Pancreas (tissue), 10 donors: Measurements from ENCODE around the gene ZBTB8A. TPM values are rescaled to one million over a fixed set of nuclear protein-coding genes. Genes with fewer than 3 reads are reported as not detected.

Experiments
- ATAC-seq, 4 donors: fragments of 200-7000 bp; cut with Tn5 transposase; one replicate each; pipeline versions ENCODE4 v1.8.0 to v1.9.1; 2020; ENCODE audit warnings: mild to moderate bottlenecking in 4 of 4, moderate library complexity in 4 of 4
- DNase-seq, 6 donors: peaks; one replicate each; pipeline ENCODE4 v3.0.0-alpha.2; 2020
- FAIRE-seq: peaks from 2 replicates; lab custom pipeline; 2012; peaks lifted over from hg19 to GRCh38; lab: Jason Lieb, UNC
- H3K27ac ChIP-seq, 4 donors: fragments of 200-600 bp; sonication (generic); 1 replicate in 3 of 4; 2 replicates in 1 of 4; pipeline versions ENCODE4 v1.5.0 to v1.8.0; 2020
- H3K27me3 ChIP-seq, 4 donors: fragments of 200-600 bp; one replicate each; pipeline ENCODE4 v1.8.0; 2021
- H3K36me3 ChIP-seq, 3 donors: fragments of 200-600 bp; sonication (generic) in 1 of 3; one replicate each; pipeline versions ENCODE4 v1.5.0 to v1.8.0; 2020 to 2021
- H3K4me1 ChIP-seq, 3 donors: fragments of 200-600 bp; one replicate each; pipeline ENCODE4 v1.8.0; 2021
- H3K4me3 ChIP-seq, 4 donors: fragments of 200-600 bp; sonication (generic) in 2 of 4; one replicate each; pipeline versions ENCODE4 v1.5.0 to v1.8.0; 2020 to 2021
- H3K9me3 ChIP-seq, 4 donors: fragments of 200-600 bp; one replicate each; pipeline ENCODE4 v1.8.0; 2021
- CTCF ChIP-seq, 4 donors: fragments of 200-600 bp; sonication (generic) in 3 of 4; IDR thresholded peaks; one replicate each; pipeline versions ENCODE4 v1.5.0 to v1.8.0; 2021; ENCODE audit warnings: antibody characterized with exemption in 4 of 4
- WGBS, 2 donors: extraction: QIAGEN DNeasy Blood & Tissue Kit; methylation state at CpG; one replicate each; pipeline ENCODE4 v1.1.7; 2013; 5-methylcytosine and 5-hydroxymethylcytosine counted together
- intact Hi-C, 3 donors: fragments of 100-400 bp; cut with DNase I; formaldehyde crosslinking; loops; one replicate each; pipeline versions ENCODE4 v1.11.1 to v1.14.2; 2022
- polyA plus RNA-seq, 2 donors: library from polyadenylated mRNA; stranded (reverse); fragments of 200-250 nt; gene quantifications; one replicate each; pipeline ENCODE4 v1.2.3, GENCODE V29; 2013
- total RNA-seq, 6 donors: library from RNA; stranded (reverse); fragmentation: NEBNext Ultra II Directional in 4 of 6; extraction: Animal tissue kit (Norgen Biotek cat#: 25700) in 4 of 6; gene quantifications; one replicate each; pipeline versions ENCODE4 v1.2.1 to v1.2.4, GENCODE V29; 2021 to 2023
- donor health status: healthy with polysubstance abuse.
- donor health status: DM: no; HTN: no; CAD: no; lungs with moderate emphysema.
- donor health status: DM: no; HTN: no; CAD: no.
- donor health status: control.
- donor health status: control.
- donor health status: Bipolar disorder and iron deficiency.
- donor health status: DM: yes; HTN: yes; CAD: no.
- donor health status: DM: no; HTN: no; CAD: no.
- donor health status: DM: no; HTN: no; CAD: no.
- donor health status: DM: yes; HTN: yes; CAD: no.

Gene ZBTB8A
- total and polyA plus RNA-seq, 8 donors: 1.3 to 5.2 (median 3.2) TPM

DNA sequence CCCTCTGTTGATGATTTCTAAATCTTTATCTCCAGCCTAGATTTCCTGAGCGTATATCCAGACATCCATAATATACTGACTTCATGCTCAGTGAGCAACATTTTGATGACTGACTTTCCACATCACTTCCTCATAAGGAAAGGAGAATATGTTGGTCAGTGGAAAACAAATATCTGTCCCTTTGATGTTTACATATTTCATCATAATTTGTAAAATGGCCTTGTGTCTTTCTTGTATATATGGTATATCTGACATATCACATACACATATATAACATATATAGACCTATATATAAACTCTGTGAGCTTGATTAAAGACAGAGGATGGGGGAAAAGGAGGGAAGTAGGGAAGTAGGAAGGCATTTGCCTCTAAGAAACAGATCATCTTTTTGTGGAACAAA is 18.6 kb downstream of the ZBTB8A start:
- WGBS, 2 donors: 79 to 87% methylated on average over 1 of the region's 1 CpG
- ATAC-seq (no peak), DNase-seq (no peak), FAIRE-seq (no peak)
- no peak overlapping the region for H3K27ac ChIP-seq
- no peak for TF ChIP-seq CTCF (IDR thresholded peaks at IDR 0.05)
- no peaks in the 10 kb centered on the region for H3K9me3 ChIP-seq
- intact Hi-C loops: no loop called here
- H3K4me3 ChIP-seq: no peak overlapping the region
- H3K27me3 ChIP-seq: no peaks in the 10 kb centered on the region
- no peaks in the 10 kb centered on the region for H3K4me1 ChIP-seq
- H3K36me3 ChIP-seq: no peaks in the 10 kb centered on the region

- FAIRE-seq (no peak), ATAC-seq (no peak), DNase-seq (no peak)
- no peak overlapping the region for H3K4me3 ChIP-seq
- no peaks in the 10 kb centered on the region for H3K36me3 ChIP-seq
- no peaks in the 10 kb centered on the region for H3K27me3 ChIP-seq
- intact Hi-C loops: no loop called here
- peaks cover 0 to 7% (median 0%) of the 10 kb centered on the region in 3 donors for H3K4me1 ChIP-seq
- TF ChIP-seq CTCF (IDR thresholded peaks at IDR 0.05): no peak
- H3K9me3 ChIP-seq: no peaks in the 10 kb centered on the region
- no peak overlapping the region for H3K27ac ChIP-seq
- WGBS, 2 donors: 86 to 93% methylated on average over 2 of the region's 2 CpGs
Measured at GRCh38 chr1:32568929-32569328, 29.7 kb downstream of the ZBTB8A start.

DNA sequence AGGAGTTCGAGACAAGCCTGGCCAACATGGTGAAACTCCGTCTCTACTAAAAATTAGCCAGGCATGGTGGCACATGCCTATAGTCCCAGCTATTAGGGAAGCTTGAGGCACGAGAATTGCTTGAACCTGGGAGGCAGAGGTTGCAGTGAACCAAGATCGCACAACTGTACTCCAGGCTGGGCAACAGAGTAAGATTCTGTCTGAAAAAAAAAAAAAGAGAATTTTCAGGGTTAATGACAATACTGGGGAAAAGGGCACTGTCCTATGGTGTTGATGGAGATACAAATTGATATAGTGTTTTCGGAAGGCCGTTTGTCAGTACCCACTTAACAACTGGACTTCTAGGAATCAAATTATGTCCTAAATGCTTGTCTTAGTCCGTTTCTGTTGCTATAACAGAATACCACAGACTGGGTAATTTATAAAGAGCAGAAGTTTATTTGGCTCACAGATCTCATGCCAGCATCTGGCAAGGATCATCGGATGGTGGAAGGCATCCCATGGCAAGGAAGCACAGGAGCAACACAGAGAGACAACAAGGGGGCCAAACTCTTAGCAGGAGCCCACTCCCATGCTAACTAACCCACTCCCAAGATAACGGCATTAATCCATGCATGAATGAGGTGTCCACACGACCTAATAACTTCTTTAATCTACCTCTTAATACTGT is 41.3 kb downstream of the ZBTB8A start:
- FAIRE-seq (no peak), ATAC-seq (no peak), DNase-seq (no peak)
- Histone ChIP-seq H3K9me3 (no peaks in the 10 kb centered on the region), H3K36me3 (no peaks in the 10 kb centered on the region), H3K27me3 (no peaks in the 10 kb centered on the region), H3K4me3 (no peak overlapping the region), H3K4me1 (no peaks in the 10 kb centered on the region), H3K27ac (no peak overlapping the region)
- intact Hi-C loops: no loop called here
- no peak for TF ChIP-seq CTCF (IDR thresholded peaks at IDR 0.05)
- 82 to 85% methylated on average over 10 of the region's 10 CpGs for WGBS, 2 donors

- no peak for TF ChIP-seq CTCF (IDR thresholded peaks at IDR 0.05)
- DNase-seq (no peak), ATAC-seq (no peak), FAIRE-seq (no peak)
- Histone ChIP-seq H3K27me3 (no peaks in the 10 kb centered on the region), H3K4me1 (no peaks in the 10 kb centered on the region), H3K9me3 (no peaks in the 10 kb centered on the region), H3K36me3 (peaks cover 0 to 7% (median 0%) of the 10 kb centered on the region in 3 donors), H3K27ac (no peak overlapping the region), H3K4me3 (no peak overlapping the region)
- intact Hi-C loops: no loop called here
- 94 to 95% methylated on average over 9 of the region's 9 CpGs for WGBS, 2 donors
Measured at GRCh38 chr1:32592943-32593342, 53.7 kb downstream of the ZBTB8A start.

GRCh38 chr1:32600034-32600433 is 60.8 kb downstream of the ZBTB8A start:
- Histone ChIP-seq H3K9me3 (no peaks in the 10 kb centered on the region), H3K36me3 (peaks cover 0 to 3% (median 0%) of the 10 kb centered on the region in 3 donors), H3K4me3 (no peak overlapping the region), H3K27ac (no peak overlapping the region), H3K4me1 (no peaks in the 10 kb centered on the region), H3K27me3 (no peaks in the 10 kb centered on the region)
- no peak for TF ChIP-seq CTCF (IDR thresholded peaks at IDR 0.05)
- ATAC-seq (no peak), FAIRE-seq (no peak), DNase-seq (no peak)
- intact Hi-C loops: no loop called here
- 88 to 89% methylated on average over 2 of the region's 2 CpGs for WGBS, 2 donors
